GM12874 (cell line): ENCODE data around the gene NSUN6.

Experiments used
- CTCF ChIP-seq: IDR thresholded peaks from 2 replicates; pipeline ENCODE4 v1.5.1; 2011; ENCODE audit warnings: low read depth, mild to moderate bottlenecking, control low read depth, low read length, moderate library complexity; ENCODE audit not compliant: insufficient read depth

NSUN6 gene

GRCh38 chr10:18582803-18583202 is 68.6 kb downstream of the NSUN6 start:
- TF ChIP-seq CTCF, result no peak

GRCh38 chr10:18577823-18578685 is 73.3 kb downstream of the NSUN6 start:
- TF ChIP-seq CTCF, result no peak

GRCh38 chr10:18576586-18576985 is 74.8 kb downstream of the NSUN6 start:
- TF ChIP-seq CTCF, result no peak

GRCh38 chr10:18572959-18573561 is 78.3 kb downstream of the NSUN6 start:
- TF ChIP-seq CTCF, result no peak

- TF ChIP-seq CTCF, result no peak
These were observed 79.6 kb downstream of the NSUN6 start for GRCh38 chr10:18571780-18572179.

GRCh38 chr10:18571076-18571475 is 80.3 kb downstream of the NSUN6 start:
- no peak for TF ChIP-seq CTCF

GRCh38 chr10:18567343-18567856 is 84.0 kb downstream of the NSUN6 start:
- TF ChIP-seq CTCF, result no peak
